GM23338 (cell line): Measurements from ENCODE around the gene PEX13. TPM values are rescaled to one million over a fixed set of nuclear protein-coding genes. Genes with fewer than 3 reads are reported as not detected.

Source experiments
- ATAC-seq: fragments of 200-7000 bp; cut with Tn5 transposase; 3 replicates; pipeline ENCODE4 v1.9.1; 2020
- DNase-seq: peaks from one replicate; pipeline ENCODE4 v3.0.0-alpha.2; 2015; ENCODE audit warnings: low spot score
- H2AFZ ChIP-seq: fragments of 200-600 bp; sonication (generic); 2 replicates; pipeline ENCODE4 v1.8.0; 2016; ENCODE audit warnings: antibody characterized with exemption, mild to moderate bottlenecking, moderate library complexity
- H3F3A ChIP-seq: fragments of 200-600 bp; sonication (generic); replicated peaks from 2 replicates; pipeline ENCODE4 v1.8.0; 2017; ENCODE audit warnings: antibody characterized with exemption, mixed run types, low read depth
- H3K27ac ChIP-seq: fragments of 200-600 bp; sonication (generic); 2 replicates; pipeline ENCODE4 v1.6.1; 2016; ENCODE audit warnings: low read depth
- H3K27me3 ChIP-seq: fragments of 200-600 bp; sonication (generic); 2 replicates; pipeline ENCODE4 v1.8.0; 2016; ENCODE audit warnings: mild to moderate bottlenecking, mixed run types, moderate library complexity; ENCODE audit not compliant: insufficient read depth
- H3K36me3 ChIP-seq: fragments of 200-600 bp; sonication (generic); 2 replicates; pipeline ENCODE4 v1.8.0; 2016; ENCODE audit warnings: mild to moderate bottlenecking; ENCODE audit not compliant: insufficient read depth
- H3K4me1 ChIP-seq: fragments of 200-600 bp; sonication (generic); 2 replicates; pipeline ENCODE4 v1.8.0; 2016; ENCODE audit warnings: mild to moderate bottlenecking, moderate library complexity; ENCODE audit not compliant: insufficient read depth
- H3K4me2 ChIP-seq: fragments of 200-600 bp; sonication (generic); 2 replicates; pipeline ENCODE4 v1.7.1; 2017; ENCODE audit warnings: mixed run types
- H3K4me3 ChIP-seq: fragments of 200-600 bp; sonication (generic); 2 replicates; pipeline ENCODE4 v1.6.1; 2016; ENCODE audit warnings: mixed run types
- H3K79me2 ChIP-seq: fragments of 200-600 bp; sonication (generic); replicated peaks from 2 replicates; pipeline ENCODE4 v1.8.0; 2017; ENCODE audit warnings: mild to moderate bottlenecking; ENCODE audit not compliant: insufficient read depth
- H3K9me2 ChIP-seq: fragments of 200-600 bp; sonication (generic); 2 replicates; pipeline ENCODE4 v1.8.0; 2017; ENCODE audit not compliant: insufficient read depth
- H4K20me1 ChIP-seq: fragments of 200-600 bp; sonication (generic); replicated peaks from 2 replicates; pipeline ENCODE4 v1.8.0; 2017; ENCODE audit warnings: mild to moderate bottlenecking; ENCODE audit not compliant: insufficient read depth
- H3K27ac Mint-ChIP-seq: 2 replicates; pipeline ENCODE4 v1.8.0; 2020; ENCODE audit warnings: inconsistent platforms, mild to moderate bottlenecking, moderate library complexity, mixed read lengths
- H3K27me3 Mint-ChIP-seq: 3 replicates; pipeline ENCODE4 v1.8.0; 2022; ENCODE audit warnings: low read depth, mild to moderate bottlenecking, moderate library complexity, mixed read lengths, inconsistent platforms; ENCODE audit not compliant: insufficient read depth, poor library complexity
- H3K36me3 Mint-ChIP-seq: 3 replicates; pipeline ENCODE4 v1.8.0; 2021; ENCODE audit warnings: low read depth, mild to moderate bottlenecking, inconsistent platforms, moderate library complexity, mixed read lengths
- H3K4me1 Mint-ChIP-seq: 3 replicates; pipeline ENCODE4 v1.8.0; 2020; ENCODE audit warnings: mild to moderate bottlenecking, inconsistent platforms, mixed read lengths
- H3K4me3 Mint-ChIP-seq: 3 replicates; pipeline ENCODE4 v1.8.0; 2021; ENCODE audit warnings: moderate library complexity, mild to moderate bottlenecking, inconsistent platforms, mixed read lengths
- H3K9me3 Mint-ChIP-seq: 3 replicates; pipeline ENCODE4 v1.8.0; 2020; ENCODE audit warnings: moderate library complexity, mild to moderate bottlenecking, inconsistent platforms, mixed read lengths
- CREB1 ChIP-seq: fragments of 250-450 bp; sonication (Bioruptor Pico); IDR thresholded peaks from 2 replicates; pipeline ENCODE4 v1.5.0; 2020; ENCODE audit warnings: low read depth, mild to moderate bottlenecking, moderate library complexity
- EZH2 ChIP-seq: fragments of 200-600 bp; sonication (generic); IDR thresholded peaks from one replicate; pipeline ENCODE4 v1.8.0; 2017; ENCODE audit warnings: antibody characterized with exemption, mild to moderate bottlenecking, low read depth; ENCODE audit not compliant: unreplicated experiment
- EZH2phosphoT487 ChIP-seq: fragments of 200-600 bp; sonication (generic); IDR thresholded peaks from one replicate; pipeline ENCODE4 v1.8.1; 2018; ENCODE audit warnings: antibody characterized with exemption; ENCODE audit not compliant: unreplicated experiment
- JUNB ChIP-seq: IDR thresholded peaks from one replicate; pipeline ENCODE4 v1.6.1; 2016; ENCODE audit warnings: antibody characterized with exemption; ENCODE audit not compliant: unreplicated experiment
- NANOG ChIP-seq: IDR thresholded peaks from 2 replicates; pipeline ENCODE4 v1.6.1; 2016; ENCODE audit warnings: antibody characterized with exemption, borderline replicate concordance
- POLR2AphosphoS5 ChIP-seq: IDR thresholded peaks from 2 replicates; pipeline ENCODE4 v1.6.1; 2016; ENCODE audit warnings: antibody characterized with exemption, low read depth
- STAT1 ChIP-seq: IDR thresholded peaks from one replicate; pipeline ENCODE4 v1.6.1; 2016; ENCODE audit warnings: antibody characterized with exemption; ENCODE audit not compliant: unreplicated experiment
- ZNF114 ChIP-seq: fragments of 250-450 bp; sonication (Bioruptor Pico); IDR thresholded peaks from 2 replicates; pipeline ENCODE4 v1.5.0; 2020; ENCODE audit warnings: mild to moderate bottlenecking, moderate library complexity
- ZNF331 ChIP-seq: fragments of 250-450 bp; sonication (Bioruptor Pico); IDR thresholded peaks from 2 replicates; pipeline ENCODE4 v1.5.0; 2020; ENCODE audit warnings: low read depth, mild to moderate bottlenecking, moderate library complexity
- ZNF462 ChIP-seq: fragments of 250-450 bp; sonication (Bioruptor Pico); IDR thresholded peaks from 2 replicates; pipeline ENCODE4 v1.5.0; 2020; ENCODE audit warnings: mild to moderate bottlenecking, moderate library complexity
- polyA plus RNA-seq: library from polyadenylated mRNA; unstranded; fragments of >200 nt; fragmentation: Nextera tagmentation; extraction: Ambion mirVana; gene quantifications from 2 replicates; pipeline ENCODE4 v1.2.1, GENCODE V29; 2016
- total RNA-seq: library from RNA; depleted of rRNA; stranded (reverse); fragments of >200 nt; shearing (Covaris generic); gene quantifications from 2 replicates; pipeline ENCODE4 v1.2.3, GENCODE V29; 2014
- TF ChIP-seq, protein P1 (sequence below): IDR thresholded peaks from 2 replicates; pipeline ENCODE4 v1.6.1; 2016; ENCODE audit warnings: antibody characterized with exemption
- TF ChIP-seq, protein P2 (sequence below), 2 experiments: fragments of 200-600 bp in 1 of 2; sonication (generic) in 1 of 2; conservative IDR thresholded peaks; 2 replicates each; pipeline versions ENCODE4 v1.5.1 to v1.6.1; 2016 to 2017; ENCODE audit warnings: antibody characterized with exemption in 2 of 2, low read depth in 2 of 2, mild to moderate bottlenecking in 2 of 2, moderate library complexity in 1 of 2
- TF ChIP-seq, protein P3 (sequence below): IDR thresholded peaks from one replicate; pipeline ENCODE4 v1.6.1; 2018; ENCODE audit warnings: antibody characterized with exemption; ENCODE audit not compliant: unreplicated experiment

The PEX13 gene
- total and polyA plus RNA-seq, 2 experiments from 2014 or later, result 15.8 to 29.2 TPM

DNA sequence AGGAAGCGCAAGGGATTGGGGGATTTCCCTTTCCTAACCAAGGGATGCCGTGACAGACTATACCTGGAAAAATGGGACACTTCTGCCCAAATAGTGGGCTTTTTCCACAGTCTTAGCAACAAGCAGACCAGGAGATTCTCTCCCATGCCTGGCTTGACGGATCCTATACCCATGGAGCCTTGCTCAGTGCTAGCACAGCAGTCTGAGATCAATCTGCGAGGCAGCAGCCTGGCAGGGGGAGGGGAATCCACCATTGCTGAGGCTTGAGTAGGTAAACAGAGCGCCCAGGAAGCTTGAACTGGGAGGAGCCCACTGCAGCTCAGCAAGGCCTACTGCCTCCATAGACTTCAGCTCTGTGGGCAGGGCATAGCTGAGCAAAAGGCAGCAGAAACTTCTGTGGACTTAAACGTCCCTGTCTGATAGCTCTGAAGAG lies 3.7 kb downstream of the PEX13 start:
- DNase-seq (no peak), ATAC-seq (no peak)
- H3K9me3 Mint-ChIP-seq, result no peaks in the 10 kb centered on the region
- no peak overlapping the region for H3K4me2 ChIP-seq
- no peaks in the 10 kb centered on the region for H3K27me3 ChIP-seq
- no peak overlapping the region; the same call in 1 of the 2 replicates for H3K27ac Mint-ChIP-seq
- H3K79me2 ChIP-seq, result peaks cover 71% of the 10 kb centered on the region
- no peak overlapping the region for H2AFZ ChIP-seq
- no peaks in the 10 kb centered on the region for H3F3A ChIP-seq
- peaks cover 17% of the 10 kb centered on the region; the same call in 2 of the 3 replicates for H3K36me3 Mint-ChIP-seq
- peaks cover 8% of the 10 kb centered on the region for H3K4me1 ChIP-seq
- H3K27me3 Mint-ChIP-seq, result peaks cover 4% of the 10 kb centered on the region
- H3K4me3 Mint-ChIP-seq, result no peak overlapping the region
- H3K4me3 ChIP-seq, result no peak overlapping the region
- TF ChIP-seq, protein P1, sequence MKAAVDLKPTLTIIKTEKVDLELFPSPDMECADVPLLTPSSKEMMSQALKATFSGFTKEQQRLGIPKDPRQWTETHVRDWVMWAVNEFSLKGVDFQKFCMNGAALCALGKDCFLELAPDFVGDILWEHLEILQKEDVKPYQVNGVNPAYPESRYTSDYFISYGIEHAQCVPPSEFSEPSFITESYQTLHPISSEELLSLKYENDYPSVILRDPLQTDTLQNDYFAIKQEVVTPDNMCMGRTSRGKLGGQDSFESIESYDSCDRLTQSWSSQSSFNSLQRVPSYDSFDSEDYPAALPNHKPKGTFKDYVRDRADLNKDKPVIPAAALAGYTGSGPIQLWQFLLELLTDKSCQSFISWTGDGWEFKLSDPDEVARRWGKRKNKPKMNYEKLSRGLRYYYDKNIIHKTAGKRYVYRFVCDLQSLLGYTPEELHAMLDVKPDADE, result no peak
- TF ChIP-seq ZNF331 (CRISPR knock-in tag) (no peak), JUNB (no peak), NANOG (no peak), CREB1 (no peak), ZNF114 (CRISPR knock-in tag) (no peak), POLR2AphosphoS5 (no peak), EZH2phosphoT487 (no peak), EZH2 (no peak), STAT1 (no peak), ZNF462 (CRISPR knock-in tag) (no peak)
- TF ChIP-seq, protein P2, sequence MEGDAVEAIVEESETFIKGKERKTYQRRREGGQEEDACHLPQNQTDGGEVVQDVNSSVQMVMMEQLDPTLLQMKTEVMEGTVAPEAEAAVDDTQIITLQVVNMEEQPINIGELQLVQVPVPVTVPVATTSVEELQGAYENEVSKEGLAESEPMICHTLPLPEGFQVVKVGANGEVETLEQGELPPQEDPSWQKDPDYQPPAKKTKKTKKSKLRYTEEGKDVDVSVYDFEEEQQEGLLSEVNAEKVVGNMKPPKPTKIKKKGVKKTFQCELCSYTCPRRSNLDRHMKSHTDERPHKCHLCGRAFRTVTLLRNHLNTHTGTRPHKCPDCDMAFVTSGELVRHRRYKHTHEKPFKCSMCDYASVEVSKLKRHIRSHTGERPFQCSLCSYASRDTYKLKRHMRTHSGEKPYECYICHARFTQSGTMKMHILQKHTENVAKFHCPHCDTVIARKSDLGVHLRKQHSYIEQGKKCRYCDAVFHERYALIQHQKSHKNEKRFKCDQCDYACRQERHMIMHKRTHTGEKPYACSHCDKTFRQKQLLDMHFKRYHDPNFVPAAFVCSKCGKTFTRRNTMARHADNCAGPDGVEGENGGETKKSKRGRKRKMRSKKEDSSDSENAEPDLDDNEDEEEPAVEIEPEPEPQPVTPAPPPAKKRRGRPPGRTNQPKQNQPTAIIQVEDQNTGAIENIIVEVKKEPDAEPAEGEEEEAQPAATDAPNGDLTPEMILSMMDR (conservative IDR thresholded peaks at IDR 0.05; ENCODE audit: low read depth in 2 of 2), result no peak
- TF ChIP-seq, protein P3, sequence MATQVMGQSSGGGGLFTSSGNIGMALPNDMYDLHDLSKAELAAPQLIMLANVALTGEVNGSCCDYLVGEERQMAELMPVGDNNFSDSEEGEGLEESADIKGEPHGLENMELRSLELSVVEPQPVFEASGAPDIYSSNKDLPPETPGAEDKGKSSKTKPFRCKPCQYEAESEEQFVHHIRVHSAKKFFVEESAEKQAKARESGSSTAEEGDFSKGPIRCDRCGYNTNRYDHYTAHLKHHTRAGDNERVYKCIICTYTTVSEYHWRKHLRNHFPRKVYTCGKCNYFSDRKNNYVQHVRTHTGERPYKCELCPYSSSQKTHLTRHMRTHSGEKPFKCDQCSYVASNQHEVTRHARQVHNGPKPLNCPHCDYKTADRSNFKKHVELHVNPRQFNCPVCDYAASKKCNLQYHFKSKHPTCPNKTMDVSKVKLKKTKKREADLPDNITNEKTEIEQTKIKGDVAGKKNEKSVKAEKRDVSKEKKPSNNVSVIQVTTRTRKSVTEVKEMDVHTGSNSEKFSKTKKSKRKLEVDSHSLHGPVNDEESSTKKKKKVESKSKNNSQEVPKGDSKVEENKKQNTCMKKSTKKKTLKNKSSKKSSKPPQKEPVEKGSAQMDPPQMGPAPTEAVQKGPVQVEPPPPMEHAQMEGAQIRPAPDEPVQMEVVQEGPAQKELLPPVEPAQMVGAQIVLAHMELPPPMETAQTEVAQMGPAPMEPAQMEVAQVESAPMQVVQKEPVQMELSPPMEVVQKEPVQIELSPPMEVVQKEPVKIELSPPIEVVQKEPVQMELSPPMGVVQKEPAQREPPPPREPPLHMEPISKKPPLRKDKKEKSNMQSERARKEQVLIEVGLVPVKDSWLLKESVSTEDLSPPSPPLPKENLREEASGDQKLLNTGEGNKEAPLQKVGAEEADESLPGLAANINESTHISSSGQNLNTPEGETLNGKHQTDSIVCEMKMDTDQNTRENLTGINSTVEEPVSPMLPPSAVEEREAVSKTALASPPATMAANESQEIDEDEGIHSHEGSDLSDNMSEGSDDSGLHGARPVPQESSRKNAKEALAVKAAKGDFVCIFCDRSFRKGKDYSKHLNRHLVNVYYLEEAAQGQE, result no peak
- H3K36me3 ChIP-seq, result no peaks in the 10 kb centered on the region
- peaks cover 14% of the 10 kb centered on the region; the same call in 1 of the 2 replicates for H4K20me1 ChIP-seq
- peaks cover 8% of the 10 kb centered on the region; the same call in 2 of the 3 replicates for H3K4me1 Mint-ChIP-seq
- H3K9me2 ChIP-seq, result no peaks in the 10 kb centered on the region
- no peak overlapping the region for H3K27ac ChIP-seq
